IMR-90 (cell line): ENCODE data around the gene DYNLT2B. TPM values are rescaled to one million over a fixed set of nuclear protein-coding genes. Genes with fewer than 3 reads are reported as not detected.

Source experiments
- ATAC-seq: fragments of 200-7000 bp; cut with Tn5 transposase; 2 replicates; pipeline ENCODE4 v1.9.1; 2020; ENCODE audit warnings: low read depth, mild to moderate bottlenecking, moderate library complexity
- BruUV-seq: library from RNA; stranded (reverse); fragments of 400-500 nt; replicated peaks from 2 replicates; lab custom pipeline; 2021; lab: Mats Ljungman, UMichigan
- CTCF ChIA-PET: fragments of 300-600 bp; formaldehyde crosslinking; extraction: SDS; loops from one replicate; lab custom pipeline; 2021; ENCODE audit warnings: antibody characterized with exemption; lab: Yijun Ruan, JAX
- POLR2A ChIA-PET: fragments of 300-600 bp; sonication (Branson Sonifier 250); formaldehyde crosslinking; loops from one replicate; lab custom pipeline; 2022; ENCODE audit warnings: antibody characterized with exemption; ENCODE audit not compliant: unreplicated experiment; lab: Charles Lee
- DNase-seq: peaks from one replicate; pipeline ENCODE4 v3.0.0; 2013
- H2AFZ ChIP-seq: replicated peaks from 2 replicates; pipeline ENCODE3; 2013; ENCODE audit warnings: low read length, mild to moderate bottlenecking; ENCODE audit not compliant: poor library complexity
- H2AK5ac ChIP-seq: 2 replicates; pipeline ENCODE4 v1.6.1; 2013; ENCODE audit warnings: low read depth, low read length, inconsistent platforms
- H2AK9ac ChIP-seq: replicated peaks from 2 replicates; pipeline ENCODE3; 2013; ENCODE audit warnings: mild to moderate bottlenecking, low read depth, low read length, moderate library complexity; ENCODE audit not compliant: poor library complexity
- H2BK120ac ChIP-seq: 2 replicates; pipeline ENCODE4 v1.6.1; 2013; ENCODE audit warnings: low read depth, low read length, inconsistent platforms
- H2BK15ac ChIP-seq: 3 replicates; pipeline ENCODE4 v1.6.1; 2013; ENCODE audit warnings: low read depth, low read length, inconsistent platforms
- H2BK20ac ChIP-seq: 2 replicates; pipeline ENCODE4 v1.6.1; 2013; ENCODE audit warnings: low read depth, mild to moderate bottlenecking, inconsistent platforms, low read length, moderate library complexity
- H2BK5ac ChIP-seq: 2 replicates; pipeline ENCODE4 v1.6.1; 2013; ENCODE audit warnings: mild to moderate bottlenecking, low read depth, low read length, inconsistent platforms; ENCODE audit not compliant: poor library complexity, severe bottlenecking
- H3K14ac ChIP-seq: replicated peaks from 2 replicates; pipeline ENCODE4 v1.6.1; 2013; ENCODE audit warnings: low read depth, low read length, inconsistent platforms
- H3K18ac ChIP-seq: 2 replicates; pipeline ENCODE4 v1.6.1; 2013; ENCODE audit warnings: low read depth, low read length, control low read depth
- H3K23ac ChIP-seq: 2 replicates; pipeline ENCODE4 v1.6.1; 2013; ENCODE audit warnings: low read depth, low read length, inconsistent platforms
- H3K27ac ChIP-seq: 2 replicates; pipeline ENCODE4 v1.5.1; 2013; ENCODE audit warnings: mild to moderate bottlenecking, control low read depth, low read length; ENCODE audit not compliant: insufficient read depth
- H3K27me3 ChIP-seq: 2 replicates; pipeline ENCODE4 v1.6.1; 2013; ENCODE audit warnings: low read length; ENCODE audit not compliant: control insufficient read depth, insufficient read depth
- H3K36me3 ChIP-seq: 2 replicates; pipeline ENCODE4 v1.6.1; 2013; ENCODE audit warnings: low read length, mixed read lengths; ENCODE audit not compliant: control insufficient read depth, insufficient read depth
- H3K4ac ChIP-seq: 2 replicates; pipeline ENCODE4 v1.6.1; 2013; ENCODE audit warnings: low read depth, low read length, inconsistent platforms
- H3K4me1 ChIP-seq: 2 replicates; pipeline ENCODE4 v1.6.1; 2013; ENCODE audit warnings: low read length, mixed read lengths; ENCODE audit not compliant: control insufficient read depth, insufficient read depth
- H3K4me2 ChIP-seq: 2 replicates; pipeline ENCODE4 v1.6.1; 2013; ENCODE audit warnings: low read depth, mild to moderate bottlenecking, control low read depth, low read length, moderate library complexity
- H3K4me3 ChIP-seq: 2 replicates; pipeline ENCODE4 v1.5.1; 2013; ENCODE audit warnings: low read depth, mild to moderate bottlenecking, control low read depth, low read length, moderate library complexity; ENCODE audit not compliant: insufficient read depth
- H3K56ac ChIP-seq: 2 replicates; pipeline ENCODE4 v1.6.1; 2013; ENCODE audit warnings: low read length, inconsistent platforms; ENCODE audit not compliant: insufficient read depth; ENCODE audit errors: extremely low read depth
- H3K79me1 ChIP-seq, 2 experiments: 2 replicates each; pipeline ENCODE4 v1.6.1; 2013; ENCODE audit warnings: low read length in 2 of 2, inconsistent platforms in 1 of 2, low read depth in 1 of 2
- H3K9ac ChIP-seq: 2 replicates; pipeline ENCODE4 v1.6.1; 2013; ENCODE audit warnings: low read depth, low read length, control low read depth
- H3K9me1 ChIP-seq: 2 replicates; pipeline ENCODE4 v1.6.1; 2013; ENCODE audit warnings: low read length, inconsistent platforms; ENCODE audit not compliant: insufficient read depth
- H3K9me3 ChIP-seq: 2 replicates; pipeline ENCODE4 v1.6.1; 2013; ENCODE audit warnings: low read length; ENCODE audit not compliant: control insufficient read depth, insufficient read depth
- H4K20me1 ChIP-seq: 2 replicates; pipeline ENCODE4 v1.6.1; 2013; ENCODE audit warnings: low read length, inconsistent platforms; ENCODE audit not compliant: insufficient read depth
- H4K5ac ChIP-seq: 2 replicates; pipeline ENCODE4 v1.6.1; 2013; ENCODE audit warnings: mild to moderate bottlenecking, low read depth, low read length, control low read depth
- H4K8ac ChIP-seq, 2 experiments: 2 replicates each; pipeline ENCODE4 v1.6.1; 2013; ENCODE audit warnings: low read depth in 2 of 2, low read length in 2 of 2, control low read depth in 1 of 2, inconsistent platforms in 1 of 2
- H4K91ac ChIP-seq: 2 replicates; pipeline ENCODE4 v1.6.1; 2013; ENCODE audit warnings: low read depth, low read length, inconsistent platforms; ENCODE audit not compliant: insufficient read depth
- BHLHE40 ChIP-seq: fragments of 150-350 bp; IDR thresholded peaks from 2 replicates; pipeline ENCODE4 v1.6.1; 2016; ENCODE audit warnings: mild to moderate bottlenecking, low read depth, low read length
- CEBPB ChIP-seq: IDR thresholded peaks from 2 replicates; pipeline ENCODE4 v1.6.1; 2012; ENCODE audit warnings: low read depth, low read length, improper control_type of control experiment
- CHD1 ChIP-seq: IDR thresholded peaks from 2 replicates; pipeline ENCODE4 v1.6.1; 2012; ENCODE audit warnings: low read depth, low read length, improper control_type of control experiment
- FOS ChIP-seq: fragments of 150-350 bp; IDR thresholded peaks from 2 replicates; pipeline ENCODE4 v1.6.1; 2016; ENCODE audit warnings: low read depth, low read length
- MAFK ChIP-seq: IDR thresholded peaks from 2 replicates; pipeline ENCODE4 v1.6.1; 2012; ENCODE audit warnings: low read depth, low read length, improper control_type of control experiment
- MAZ ChIP-seq: IDR thresholded peaks from 2 replicates; pipeline ENCODE4 v1.6.1; 2012; ENCODE audit warnings: low read depth, mild to moderate bottlenecking, low read length, improper control_type of control experiment, moderate library complexity, borderline replicate concordance
- MXI1 ChIP-seq: IDR thresholded peaks from 2 replicates; pipeline ENCODE4 v1.6.1; 2012; ENCODE audit warnings: low read depth, mild to moderate bottlenecking, low read length, moderate library complexity, borderline replicate concordance
- NFE2L2 ChIP-seq: fragments of 150-350 bp; IDR thresholded peaks from 2 replicates; pipeline ENCODE4 v1.6.1; 2016; ENCODE audit warnings: low read depth, mild to moderate bottlenecking, low read length
- POLR2A ChIP-seq: IDR thresholded peaks from 2 replicates; pipeline ENCODE4 v1.6.1; 2012; ENCODE audit warnings: mild to moderate bottlenecking, low read depth, low read length
- RAD21 ChIP-seq: IDR thresholded peaks from 2 replicates; pipeline ENCODE4 v1.6.1; 2012; ENCODE audit warnings: low read length, improper control_type of control experiment
- RCOR1 ChIP-seq: IDR thresholded peaks from 2 replicates; pipeline ENCODE4 v1.6.1; 2012; ENCODE audit warnings: mild to moderate bottlenecking, low read length, improper control_type of control experiment; ENCODE audit not compliant: insufficient replicate concordance
- RFX5 ChIP-seq: IDR thresholded peaks from 2 replicates; pipeline ENCODE4 v1.8.0; 2012; ENCODE audit warnings: low read depth, mild to moderate bottlenecking, low read length, moderate library complexity
- SMC3 ChIP-seq: fragments of 150-350 bp; IDR thresholded peaks from 2 replicates; pipeline ENCODE4 v1.6.1; 2016; ENCODE audit warnings: low read depth, mild to moderate bottlenecking, antibody characterized with exemption, low read length, moderate library complexity
- WGBS, 2 experiments: methylation state at CpG; one replicate each; pipeline versions ENCODE4 v1.1.5 to v1.1.7; 2013; ENCODE audit warnings: missing lambda C conversion rate in 2 of 2; ENCODE audit not compliant: insufficient read length in 1 of 2; ENCODE audit errors: extremely low coverage in 2 of 2; 5-methylcytosine and 5-hydroxymethylcytosine counted together
- dilution Hi-C: fragments of 300-500 bp; cut with HindIII; formaldehyde crosslinking; loops from one replicate; pipeline ENCODE4 v1.14.3; 2018; ENCODE audit warnings: low sequenced_read_pairs; ENCODE audit not compliant: unreplicated experiment
- in situ Hi-C: fragments of 300-500 bp; cut with MboI; formaldehyde crosslinking; loops from 3 replicates; pipeline ENCODE4 v1.14.3; 2019; ENCODE audit warnings: low sequenced_read_pairs, inconsistent platforms, mixed read lengths
- intact Hi-C: fragments of 100-400 bp; cut with micrococcal nuclease; formaldehyde crosslinking; loops from 2 replicates; pipeline ENCODE4 v1.10.0; 2022
- polyA plus RNA-seq, 3 experiments: library from polyadenylated mRNA; depleted of rRNA; stranded (reverse); fragments of >200 nt; gene quantifications; 2 replicates each; pipeline ENCODE4 v1.2.3, GENCODE V29; 2012; ENCODE audit warnings: low replicate concordance in 1 of 3
- total RNA-seq: library from RNA; depleted of rRNA; stranded (reverse); fragments of >200 nt; gene quantifications from 2 replicates; pipeline ENCODE4 v1.2.3, GENCODE V29; 2012
- TF ChIP-seq, protein P1 (sequence below): fragments of 150-350 bp; IDR thresholded peaks from 2 replicates; pipeline ENCODE4 v1.6.1; 2017; ENCODE audit warnings: mild to moderate bottlenecking, antibody characterized with exemption, low read length, low read depth
- TF ChIP-seq, protein P2 (sequence below): conservative IDR thresholded peaks from 2 replicates; pipeline ENCODE4 v1.5.1; 2012; ENCODE audit warnings: mild to moderate bottlenecking, low read depth, low read length, improper control_type of control experiment
- TF ChIP-seq, protein P3 (sequence below): fragments of 150-350 bp; IDR thresholded peaks from 2 replicates; pipeline ENCODE4 v1.6.1; 2016; ENCODE audit warnings: low read depth, mild to moderate bottlenecking, low read length, moderate library complexity, borderline replicate concordance

Gene DYNLT2B
- total and polyA plus RNA-seq, 2 of the 4 experiments (the other 2 are of a cell fraction), result 2.2 to 6.0 TPM

DNA sequence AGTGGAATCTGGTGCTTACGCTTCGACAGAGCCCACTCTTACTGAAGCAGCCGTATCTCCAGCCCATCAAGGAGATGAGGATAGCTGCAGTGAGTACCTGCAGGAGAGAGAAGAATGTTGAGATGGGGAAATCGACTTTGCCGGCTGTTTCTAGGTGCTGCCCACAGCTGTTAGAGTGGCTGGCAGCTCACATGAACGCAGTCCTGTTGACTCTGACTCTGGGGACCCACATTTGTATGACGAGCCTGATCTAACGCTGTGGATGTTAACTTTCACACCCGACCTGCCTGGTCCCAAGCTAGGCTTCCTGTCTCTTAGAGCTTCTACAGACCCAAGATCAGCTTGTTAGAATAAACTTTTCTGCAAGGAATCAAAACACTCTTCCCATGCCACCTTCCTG is 8.9 kb upstream of the DYNLT2B start:
- Histone ChIP-seq H3K9me1 (no peaks in the 10 kb centered on the region), H3K79me1 (no peaks in the 10 kb centered on the region), H3K14ac (no peak overlapping the region), H3K9ac (no peak overlapping the region), H3K9me3 (no peaks in the 10 kb centered on the region), H2BK15ac (no peak overlapping the region), H2BK120ac (no peak overlapping the region), H2AK5ac (no peak overlapping the region), H4K8ac (no peak overlapping the region), H3K4me1 (peaks cover 2% of the 10 kb centered on the region; the same call in 1 of the 2 replicates), H3K56ac (no peak overlapping the region), H3K4ac (no peak overlapping the region), H3K27ac (no peak overlapping the region), H2BK5ac (no peak overlapping the region), H2AK9ac (no peak overlapping the region), H3K27me3 (no peaks in the 10 kb centered on the region), H3K4me3 (no peak overlapping the region), H4K91ac (no peak overlapping the region), H3K23ac (no peak overlapping the region), H3K4me2 (no peak overlapping the region), H2BK20ac (no peak overlapping the region), H2AFZ (peak overlapping the region; percentile 74), H3K18ac (no peak overlapping the region), H3K36me3 (no peaks in the 10 kb centered on the region), H4K20me1 (no peaks in the 10 kb centered on the region), H4K5ac (no peak overlapping the region)
- WGBS, 2 experiments, result 93% methylated on average over 3 of the region's 9 CpGs; no CpG with 5 or more reads in 1 of the 2 experiments
- ChIA-PET POLR2A (no interaction called here), CTCF (interaction anchor here (0.6 kb wide), 1 partner anchor 107 kb away, joined by 3 read pairs; no protein-coding TSS in a partner anchor)
- BruUV-seq, result no TSS peak
- intact Hi-C loops (no loop called here), dilution Hi-C loops (no loop called here), in situ Hi-C loops (no loop called here)
- DNase-seq (no peak), ATAC-seq (no peak)
- no peak for TF ChIP-seq FOS
- TF ChIP-seq, protein P1, sequence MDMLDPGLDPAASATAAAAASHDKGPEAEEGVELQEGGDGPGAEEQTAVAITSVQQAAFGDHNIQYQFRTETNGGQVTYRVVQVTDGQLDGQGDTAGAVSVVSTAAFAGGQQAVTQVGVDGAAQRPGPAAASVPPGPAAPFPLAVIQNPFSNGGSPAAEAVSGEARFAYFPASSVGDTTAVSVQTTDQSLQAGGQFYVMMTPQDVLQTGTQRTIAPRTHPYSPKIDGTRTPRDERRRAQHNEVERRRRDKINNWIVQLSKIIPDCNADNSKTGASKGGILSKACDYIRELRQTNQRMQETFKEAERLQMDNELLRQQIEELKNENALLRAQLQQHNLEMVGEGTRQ, result no peak
- TF ChIP-seq, protein P2, sequence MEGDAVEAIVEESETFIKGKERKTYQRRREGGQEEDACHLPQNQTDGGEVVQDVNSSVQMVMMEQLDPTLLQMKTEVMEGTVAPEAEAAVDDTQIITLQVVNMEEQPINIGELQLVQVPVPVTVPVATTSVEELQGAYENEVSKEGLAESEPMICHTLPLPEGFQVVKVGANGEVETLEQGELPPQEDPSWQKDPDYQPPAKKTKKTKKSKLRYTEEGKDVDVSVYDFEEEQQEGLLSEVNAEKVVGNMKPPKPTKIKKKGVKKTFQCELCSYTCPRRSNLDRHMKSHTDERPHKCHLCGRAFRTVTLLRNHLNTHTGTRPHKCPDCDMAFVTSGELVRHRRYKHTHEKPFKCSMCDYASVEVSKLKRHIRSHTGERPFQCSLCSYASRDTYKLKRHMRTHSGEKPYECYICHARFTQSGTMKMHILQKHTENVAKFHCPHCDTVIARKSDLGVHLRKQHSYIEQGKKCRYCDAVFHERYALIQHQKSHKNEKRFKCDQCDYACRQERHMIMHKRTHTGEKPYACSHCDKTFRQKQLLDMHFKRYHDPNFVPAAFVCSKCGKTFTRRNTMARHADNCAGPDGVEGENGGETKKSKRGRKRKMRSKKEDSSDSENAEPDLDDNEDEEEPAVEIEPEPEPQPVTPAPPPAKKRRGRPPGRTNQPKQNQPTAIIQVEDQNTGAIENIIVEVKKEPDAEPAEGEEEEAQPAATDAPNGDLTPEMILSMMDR, result no peak
- TF ChIP-seq MXI1, result no peak
- no peak for TF ChIP-seq NFE2L2
- TF ChIP-seq MAZ, result no peak
- no peak for TF ChIP-seq CHD1
- TF ChIP-seq BHLHE40, result no peak
- TF ChIP-seq RCOR1, result no peak
- TF ChIP-seq SMC3, result no peak
- TF ChIP-seq, protein P3, sequence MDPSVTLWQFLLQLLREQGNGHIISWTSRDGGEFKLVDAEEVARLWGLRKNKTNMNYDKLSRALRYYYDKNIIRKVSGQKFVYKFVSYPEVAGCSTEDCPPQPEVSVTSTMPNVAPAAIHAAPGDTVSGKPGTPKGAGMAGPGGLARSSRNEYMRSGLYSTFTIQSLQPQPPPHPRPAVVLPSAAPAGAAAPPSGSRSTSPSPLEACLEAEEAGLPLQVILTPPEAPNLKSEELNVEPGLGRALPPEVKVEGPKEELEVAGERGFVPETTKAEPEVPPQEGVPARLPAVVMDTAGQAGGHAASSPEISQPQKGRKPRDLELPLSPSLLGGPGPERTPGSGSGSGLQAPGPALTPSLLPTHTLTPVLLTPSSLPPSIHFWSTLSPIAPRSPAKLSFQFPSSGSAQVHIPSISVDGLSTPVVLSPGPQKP, result no peak
- TF ChIP-seq POLR2A, result no peak
- TF ChIP-seq RAD21, result no peak
- TF ChIP-seq MAFK, result no peak
- TF ChIP-seq CEBPB, result no peak
- TF ChIP-seq RFX5, result no peak
